ENCODE data around the gene GFOD2.

Gene GFOD2

DNA sequence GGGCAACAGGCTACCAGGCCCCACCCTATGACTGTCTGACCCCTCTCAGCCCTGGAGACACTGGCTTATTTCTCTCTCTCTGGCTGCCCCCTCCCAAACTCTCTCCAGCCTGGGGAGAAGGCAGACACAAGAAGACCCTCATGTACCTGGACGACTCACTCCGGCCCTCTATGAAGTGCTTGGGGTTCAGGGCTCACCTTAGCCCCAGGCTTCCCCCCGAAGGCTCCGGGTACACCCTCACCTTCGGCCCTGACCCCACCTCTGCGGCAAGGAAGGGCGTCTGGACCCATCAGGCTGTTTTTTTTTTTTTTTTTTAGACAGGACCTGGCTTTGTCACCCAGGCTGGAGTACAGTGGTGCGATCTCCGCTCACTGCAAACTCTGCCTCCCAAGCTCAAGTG lies 75.1 kb downstream of the GFOD2 start:
- TF ChIP-seq MYC (IDR thresholded peaks at IDR 0.05; ENCODE audit: low read depth, low read length) (no peak), POLR2A (IDR thresholded peaks at IDR 0.05; ENCODE audit: extremely low read depth, insufficient read length) (no peak)
- TF ChIP-seq, protein P1, sequence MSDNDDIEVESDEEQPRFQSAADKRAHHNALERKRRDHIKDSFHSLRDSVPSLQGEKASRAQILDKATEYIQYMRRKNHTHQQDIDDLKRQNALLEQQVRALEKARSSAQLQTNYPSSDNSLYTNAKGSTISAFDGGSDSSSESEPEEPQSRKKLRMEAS (IDR thresholded peaks at IDR 0.05; ENCODE audit: low read depth, low read length), result no peak
- TF ChIP-seq, protein P2, sequence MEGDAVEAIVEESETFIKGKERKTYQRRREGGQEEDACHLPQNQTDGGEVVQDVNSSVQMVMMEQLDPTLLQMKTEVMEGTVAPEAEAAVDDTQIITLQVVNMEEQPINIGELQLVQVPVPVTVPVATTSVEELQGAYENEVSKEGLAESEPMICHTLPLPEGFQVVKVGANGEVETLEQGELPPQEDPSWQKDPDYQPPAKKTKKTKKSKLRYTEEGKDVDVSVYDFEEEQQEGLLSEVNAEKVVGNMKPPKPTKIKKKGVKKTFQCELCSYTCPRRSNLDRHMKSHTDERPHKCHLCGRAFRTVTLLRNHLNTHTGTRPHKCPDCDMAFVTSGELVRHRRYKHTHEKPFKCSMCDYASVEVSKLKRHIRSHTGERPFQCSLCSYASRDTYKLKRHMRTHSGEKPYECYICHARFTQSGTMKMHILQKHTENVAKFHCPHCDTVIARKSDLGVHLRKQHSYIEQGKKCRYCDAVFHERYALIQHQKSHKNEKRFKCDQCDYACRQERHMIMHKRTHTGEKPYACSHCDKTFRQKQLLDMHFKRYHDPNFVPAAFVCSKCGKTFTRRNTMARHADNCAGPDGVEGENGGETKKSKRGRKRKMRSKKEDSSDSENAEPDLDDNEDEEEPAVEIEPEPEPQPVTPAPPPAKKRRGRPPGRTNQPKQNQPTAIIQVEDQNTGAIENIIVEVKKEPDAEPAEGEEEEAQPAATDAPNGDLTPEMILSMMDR (IDR thresholded peaks at IDR 0.05; ENCODE audit: low read depth, low read length), result no peak
- no peak overlapping the region for H3K4me3 ChIP-seq (ENCODE audit: low read depth, low read length)
- no peak for DNase-seq (ENCODE audit: low read depth)

DNA sequence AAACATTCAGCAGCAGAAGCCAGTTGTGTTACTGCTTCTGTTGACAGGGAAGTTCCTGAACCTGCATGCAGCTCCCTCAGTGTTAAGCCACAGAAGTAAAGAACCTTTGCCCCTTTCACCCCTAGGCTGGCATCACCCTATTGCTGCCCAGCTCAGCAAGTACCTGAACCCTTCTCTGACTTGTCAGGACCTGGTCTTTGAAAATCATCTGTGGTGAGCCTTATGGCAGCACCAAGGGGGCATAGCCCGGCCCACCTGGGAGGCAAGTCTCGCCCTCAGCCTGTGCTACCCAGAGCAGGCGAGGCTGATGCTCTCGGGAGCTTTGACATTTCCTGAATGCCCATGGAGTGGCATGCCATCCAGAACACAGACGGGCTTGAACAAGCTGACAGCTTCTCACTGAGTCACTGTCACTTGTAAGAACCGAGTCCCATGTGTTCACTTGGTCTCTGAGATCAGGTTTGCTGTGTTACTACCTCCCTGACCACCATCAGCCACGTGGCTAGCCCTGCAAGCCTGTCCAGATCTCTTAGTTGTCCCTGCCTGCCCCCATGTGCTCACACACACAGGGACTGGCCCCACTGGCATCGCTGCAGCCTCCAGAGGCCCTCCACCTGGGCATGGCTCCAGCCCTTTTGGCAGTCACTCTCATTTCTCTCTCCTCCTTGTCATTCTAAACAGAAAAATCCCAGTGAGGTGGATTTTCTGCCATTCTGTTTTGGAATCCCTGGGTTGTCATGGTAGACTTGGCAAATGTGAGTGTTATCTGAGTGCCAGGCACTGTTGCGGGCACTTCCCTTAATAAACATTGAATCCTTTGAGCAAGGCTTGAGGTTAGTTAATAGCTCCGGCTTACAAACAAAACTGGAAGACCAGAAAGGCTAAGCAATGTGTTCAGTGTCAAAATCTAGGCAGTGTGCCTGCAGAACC lies 77.1 kb downstream of the GFOD2 start:
- no peak for DNase-seq (ENCODE audit: low read depth)
- no peak overlapping the region for H3K4me3 ChIP-seq (ENCODE audit: low read depth, low read length)
- TF ChIP-seq, protein P1 (IDR thresholded peaks at IDR 0.05; ENCODE audit: low read depth, low read length), result peak; percentile 29; the same call in 1 of the 2 replicates
- TF ChIP-seq, protein P2 (IDR thresholded peaks at IDR 0.05; ENCODE audit: low read depth, low read length), result no peak

DNA sequence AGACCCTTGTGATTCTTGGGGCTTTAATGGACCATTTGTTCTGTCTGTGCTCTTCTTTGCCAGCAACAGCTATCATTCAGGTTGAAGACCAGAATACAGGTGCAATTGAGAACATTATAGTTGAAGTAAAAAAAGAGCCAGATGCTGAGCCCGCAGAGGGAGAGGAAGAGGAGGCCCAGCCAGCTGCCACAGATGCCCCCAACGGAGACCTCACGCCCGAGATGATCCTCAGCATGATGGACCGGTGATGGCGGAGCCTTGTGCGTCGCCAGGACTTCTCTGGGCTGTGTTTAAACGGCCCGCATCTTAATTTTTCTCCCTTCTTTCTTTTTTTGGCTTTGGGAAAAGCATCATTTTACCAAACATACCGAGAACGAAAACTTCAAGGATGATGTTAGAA lies 81.5 kb downstream of the GFOD2 start:
- TF ChIP-seq, protein P2 (IDR thresholded peaks at IDR 0.05; ENCODE audit: low read depth, low read length), result no peak
- TF ChIP-seq, protein P1 (IDR thresholded peaks at IDR 0.05; ENCODE audit: low read depth, low read length), result no peak
- no peak for TF ChIP-seq POLR2A (IDR thresholded peaks at IDR 0.05; ENCODE audit: extremely low read depth, insufficient read length)
- no peak for TF ChIP-seq MYC (IDR thresholded peaks at IDR 0.05; ENCODE audit: low read depth, low read length)
- DNase-seq (ENCODE audit: low read depth), result no peak
- no peak overlapping the region for H3K4me3 ChIP-seq (ENCODE audit: low read depth, low read length)

DNA sequence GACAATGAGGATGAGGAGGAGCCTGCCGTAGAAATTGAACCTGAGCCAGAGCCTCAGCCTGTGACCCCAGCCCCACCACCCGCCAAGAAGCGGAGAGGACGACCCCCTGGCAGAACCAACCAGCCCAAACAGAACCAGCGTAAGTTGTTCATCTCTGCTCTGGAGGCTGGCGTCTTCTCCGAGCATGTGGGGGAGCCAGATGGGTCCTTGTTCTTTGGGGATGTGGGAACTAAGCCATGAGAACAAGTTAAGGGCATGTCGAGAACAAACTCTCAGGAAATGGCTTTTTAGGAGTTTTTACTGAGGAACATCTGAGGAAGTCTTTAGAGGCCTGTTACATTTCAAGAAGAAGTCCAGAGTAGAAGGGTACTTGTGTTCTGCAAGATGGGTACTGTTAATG lies 82.4 kb downstream of the GFOD2 start:
- no peak overlapping the region for H3K4me3 ChIP-seq (ENCODE audit: low read depth, low read length)
- no peak for DNase-seq (ENCODE audit: low read depth)
- TF ChIP-seq MYC (IDR thresholded peaks at IDR 0.05; ENCODE audit: low read depth, low read length), result no peak
- TF ChIP-seq, protein P1 (IDR thresholded peaks at IDR 0.05; ENCODE audit: low read depth, low read length), result no peak
- TF ChIP-seq POLR2A (IDR thresholded peaks at IDR 0.05; ENCODE audit: extremely low read depth, insufficient read length), result no peak
- TF ChIP-seq, protein P2 (IDR thresholded peaks at IDR 0.05; ENCODE audit: low read depth, low read length), result no peak

DNA sequence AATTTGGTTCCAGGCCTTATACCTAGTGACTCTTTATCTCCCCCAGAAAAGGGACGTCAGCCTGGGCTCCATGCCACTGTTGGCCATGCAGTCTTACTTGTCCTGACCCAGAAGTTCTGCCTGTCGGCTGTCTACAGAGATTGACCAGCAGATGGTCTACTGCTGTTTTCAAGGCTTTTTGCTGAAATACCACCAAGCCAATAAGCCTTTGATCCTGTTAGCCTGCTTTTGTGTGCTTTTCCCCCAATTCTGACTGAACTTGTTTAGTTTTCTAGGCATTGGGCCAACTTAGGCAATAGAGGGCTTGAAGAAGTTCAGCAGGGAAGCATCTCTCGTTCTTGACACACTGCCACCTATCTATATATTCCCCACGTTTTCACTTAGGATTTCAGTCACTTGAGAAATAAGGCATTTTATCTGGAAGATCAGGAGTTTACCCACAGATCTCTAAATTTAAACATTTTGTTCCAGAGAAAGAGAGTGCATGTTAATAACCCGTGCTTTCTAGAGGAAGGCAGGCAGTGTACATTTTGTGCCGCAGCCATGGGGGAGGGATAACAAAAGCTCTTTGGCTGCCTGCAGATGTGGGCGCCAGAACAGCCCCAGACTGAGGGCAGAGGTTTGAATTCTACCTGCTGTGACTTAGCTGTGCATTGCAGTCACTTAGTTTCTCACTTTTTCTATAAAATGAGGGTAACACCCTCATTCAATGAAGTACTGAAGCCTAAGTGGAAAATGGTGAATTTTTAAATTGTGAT lies 86.5 kb downstream of the GFOD2 start:
- no peak for TF ChIP-seq MYC (IDR thresholded peaks at IDR 0.05; ENCODE audit: low read depth, low read length)
- TF ChIP-seq, protein P1 (IDR thresholded peaks at IDR 0.05; ENCODE audit: low read depth, low read length), result no peak
- TF ChIP-seq, protein P2 (IDR thresholded peaks at IDR 0.05; ENCODE audit: low read depth, low read length), result no peak
- no peak for TF ChIP-seq POLR2A (IDR thresholded peaks at IDR 0.05; ENCODE audit: extremely low read depth, insufficient read length)
- no peak for DNase-seq (ENCODE audit: low read depth)
- H3K4me3 ChIP-seq (ENCODE audit: low read depth, low read length), result no peak overlapping the region
